KMS-11 (cell line): ENCODE data around the gene DDX27.

Source experiments
- H2AFZ ChIP-seq: fragments of 200-600 bp; sonication (generic); 2 replicates; pipeline ENCODE4 v1.6.1; 2016; ENCODE audit warnings: antibody characterized with exemption, mixed run types, low read depth
- H3K27ac ChIP-seq: fragments of 200-600 bp; sonication (generic); 2 replicates; pipeline ENCODE4 v1.6.1; 2016; ENCODE audit warnings: mild to moderate bottlenecking, mixed run types
- H3K27me3 ChIP-seq: fragments of 200-600 bp; sonication (generic); 2 replicates; pipeline ENCODE4 v1.6.1; 2017; ENCODE audit warnings: mild to moderate bottlenecking, low read depth, mixed run types, moderate library complexity; ENCODE audit not compliant: insufficient read depth
- H3K36me3 ChIP-seq: fragments of 200-600 bp; sonication (generic); 2 replicates; pipeline ENCODE4 v1.6.1; 2017; ENCODE audit warnings: mild to moderate bottlenecking, mixed run types; ENCODE audit not compliant: insufficient read depth
- H3K4me1 ChIP-seq: fragments of 200-600 bp; sonication (generic); 2 replicates; pipeline ENCODE4 v1.6.1; 2016; ENCODE audit warnings: mild to moderate bottlenecking, low read depth, mixed run types; ENCODE audit not compliant: poor library complexity, severe bottlenecking
- H3K4me2 ChIP-seq: fragments of 200-600 bp; sonication (generic); 2 replicates; pipeline ENCODE4 v1.7.0; 2016; ENCODE audit warnings: mild to moderate bottlenecking, mixed run types
- H3K4me3 ChIP-seq: fragments of 200-600 bp; sonication (generic); IDR thresholded peaks from 2 replicates; pipeline ENCODE4 v1.6.1; 2017; ENCODE audit warnings: low read depth, low read length, mixed read lengths; ENCODE audit not compliant: insufficient read depth
- H3K79me2 ChIP-seq: fragments of 200-600 bp; sonication (generic); 2 replicates; pipeline ENCODE4 v1.6.1; 2016; ENCODE audit warnings: low read depth, mixed run types; ENCODE audit not compliant: insufficient read depth
- H3K9ac ChIP-seq: fragments of 200-600 bp; sonication (generic); 2 replicates; pipeline ENCODE4 v1.6.1; 2016; ENCODE audit warnings: mild to moderate bottlenecking, mixed run types
- H4K20me1 ChIP-seq: fragments of 200-600 bp; sonication (generic); 2 replicates; pipeline ENCODE4 v1.6.1; 2016; ENCODE audit warnings: mild to moderate bottlenecking, mixed run types; ENCODE audit not compliant: insufficient read depth
- TF ChIP-seq, protein P1 (sequence below): fragments of 200-600 bp; sonication (generic); conservative IDR thresholded peaks from 2 replicates; pipeline ENCODE4 v1.6.1; 2017; ENCODE audit warnings: low read depth, mild to moderate bottlenecking, antibody characterized with exemption, low read length, moderate library complexity, mixed read lengths

DDX27 gene

DNA sequence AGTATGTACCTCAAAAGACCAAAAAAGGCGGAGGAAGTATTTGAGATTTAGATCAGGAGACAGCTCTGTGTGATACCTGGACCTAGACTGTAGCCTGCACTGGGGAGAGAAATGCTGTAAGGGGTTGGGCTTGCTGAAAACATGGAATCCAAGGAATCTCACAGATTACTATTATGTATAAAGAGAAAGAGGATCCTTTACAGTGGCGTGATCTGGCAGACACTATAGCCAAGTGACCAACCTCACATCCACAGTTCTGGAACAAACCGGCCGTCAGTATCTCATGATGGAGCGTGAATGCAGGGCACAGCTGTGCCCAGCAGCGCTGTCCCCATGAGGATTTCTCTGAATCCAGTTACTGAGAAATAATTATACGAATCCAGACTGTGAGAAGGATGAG lies 12.3 kb downstream of the DDX27 start:
- Histone ChIP-seq H3K27me3 (no peaks in the 10 kb centered on the region), H3K27ac (no peak overlapping the region), H4K20me1 (no peaks in the 10 kb centered on the region), H3K79me2 (no peaks in the 10 kb centered on the region; the same call in 1 of the 2 replicates), H3K4me1 (no peaks in the 10 kb centered on the region), H3K4me3 (no peak overlapping the region), H3K9ac (no peak overlapping the region), H2AFZ (no peak overlapping the region), H3K4me2 (no peak overlapping the region), H3K36me3 (peaks cover 34% of the 10 kb centered on the region; the same call in 1 of the 2 replicates)
- TF ChIP-seq, protein P1, sequence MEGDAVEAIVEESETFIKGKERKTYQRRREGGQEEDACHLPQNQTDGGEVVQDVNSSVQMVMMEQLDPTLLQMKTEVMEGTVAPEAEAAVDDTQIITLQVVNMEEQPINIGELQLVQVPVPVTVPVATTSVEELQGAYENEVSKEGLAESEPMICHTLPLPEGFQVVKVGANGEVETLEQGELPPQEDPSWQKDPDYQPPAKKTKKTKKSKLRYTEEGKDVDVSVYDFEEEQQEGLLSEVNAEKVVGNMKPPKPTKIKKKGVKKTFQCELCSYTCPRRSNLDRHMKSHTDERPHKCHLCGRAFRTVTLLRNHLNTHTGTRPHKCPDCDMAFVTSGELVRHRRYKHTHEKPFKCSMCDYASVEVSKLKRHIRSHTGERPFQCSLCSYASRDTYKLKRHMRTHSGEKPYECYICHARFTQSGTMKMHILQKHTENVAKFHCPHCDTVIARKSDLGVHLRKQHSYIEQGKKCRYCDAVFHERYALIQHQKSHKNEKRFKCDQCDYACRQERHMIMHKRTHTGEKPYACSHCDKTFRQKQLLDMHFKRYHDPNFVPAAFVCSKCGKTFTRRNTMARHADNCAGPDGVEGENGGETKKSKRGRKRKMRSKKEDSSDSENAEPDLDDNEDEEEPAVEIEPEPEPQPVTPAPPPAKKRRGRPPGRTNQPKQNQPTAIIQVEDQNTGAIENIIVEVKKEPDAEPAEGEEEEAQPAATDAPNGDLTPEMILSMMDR: no peak

DNA sequence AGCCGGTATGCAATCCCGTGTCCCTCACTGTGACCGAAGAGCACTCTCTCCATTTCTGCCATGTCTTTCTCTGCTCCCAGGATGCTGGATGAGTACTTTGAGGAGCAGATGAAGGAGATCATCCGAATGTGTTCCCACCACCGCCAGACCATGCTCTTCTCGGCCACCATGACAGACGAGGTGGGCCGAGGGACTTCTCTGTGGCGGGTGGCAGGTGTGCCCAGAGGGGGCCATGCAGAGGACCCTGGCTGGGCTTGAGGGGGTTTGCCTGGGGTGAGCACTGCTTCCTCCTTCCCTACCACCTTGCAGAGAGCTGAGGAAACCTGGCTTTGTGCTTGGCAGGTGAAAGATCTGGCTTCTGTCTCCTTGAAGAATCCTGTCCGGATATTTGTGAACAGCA lies 14.0 kb downstream of the DDX27 start:
- Histone ChIP-seq H3K9ac (no peak overlapping the region), H3K4me3 (no peak overlapping the region), H3K36me3 (peaks cover 33% of the 10 kb centered on the region; the same call in 1 of the 2 replicates), H3K79me2 (no peaks in the 10 kb centered on the region; the same call in 1 of the 2 replicates), H3K4me1 (no peaks in the 10 kb centered on the region), H4K20me1 (no peaks in the 10 kb centered on the region), H3K27ac (no peak overlapping the region), H3K27me3 (no peaks in the 10 kb centered on the region), H3K4me2 (no peak overlapping the region), H2AFZ (no peak overlapping the region)
- TF ChIP-seq, protein P1: no peak

DNA sequence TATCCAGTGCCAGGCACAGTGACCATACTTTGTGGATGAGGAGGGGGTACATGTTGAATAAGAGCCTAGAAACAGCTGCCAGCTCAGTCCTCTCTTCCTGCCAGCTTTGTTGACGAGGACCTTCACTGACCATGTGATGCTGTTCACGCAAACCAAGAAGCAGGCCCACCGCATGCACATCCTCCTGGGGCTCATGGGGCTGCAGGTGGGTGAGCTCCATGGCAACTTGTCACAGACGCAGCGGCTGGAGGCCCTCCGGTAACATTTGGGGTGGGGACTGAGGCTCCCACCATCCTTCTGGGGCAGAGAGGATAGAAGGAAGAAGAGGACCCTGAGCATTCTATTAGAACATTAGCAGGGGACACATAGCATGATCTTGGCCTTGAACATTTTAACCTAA lies 15.6 kb downstream of the DDX27 start:
- no peak overlapping the region for H3K4me2 ChIP-seq
- H4K20me1 ChIP-seq: no peaks in the 10 kb centered on the region
- no peak overlapping the region for H3K27ac ChIP-seq
- TF ChIP-seq, protein P1: no peak
- no peaks in the 10 kb centered on the region for H3K4me1 ChIP-seq
- no peak overlapping the region for H3K9ac ChIP-seq
- no peak overlapping the region for H2AFZ ChIP-seq
- H3K36me3 ChIP-seq: peaks cover 32% of the 10 kb centered on the region; the same call in 1 of the 2 replicates
- no peaks in the 10 kb centered on the region for H3K27me3 ChIP-seq
- no peaks in the 10 kb centered on the region for H3K79me2 ChIP-seq
- H3K4me3 ChIP-seq: no peak overlapping the region

DNA sequence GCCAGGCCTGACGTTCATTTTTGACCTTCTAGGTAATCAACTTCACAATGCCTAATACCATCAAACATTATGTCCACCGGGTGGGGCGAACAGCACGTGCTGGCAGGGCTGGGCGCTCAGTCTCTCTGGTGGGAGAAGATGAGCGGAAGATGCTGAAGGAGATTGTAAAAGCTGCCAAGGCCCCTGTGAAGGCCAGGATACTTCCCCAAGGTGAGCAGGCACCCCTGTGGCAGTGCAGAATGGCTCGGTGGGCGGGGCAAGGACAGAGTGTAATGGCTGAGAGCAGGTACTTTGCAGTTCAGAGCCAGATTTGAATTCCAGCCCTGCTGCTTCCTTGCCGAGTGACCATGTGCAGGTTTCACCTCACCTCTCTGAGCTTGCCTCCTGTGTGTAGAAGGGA lies 17.1 kb downstream of the DDX27 start:
- Histone ChIP-seq H3K27ac (no peak overlapping the region), H3K4me1 (no peaks in the 10 kb centered on the region), H3K4me3 (no peak overlapping the region), H3K36me3 (peaks cover 26% of the 10 kb centered on the region; the same call in 1 of the 2 replicates), H3K4me2 (no peak overlapping the region), H3K79me2 (no peaks in the 10 kb centered on the region), H3K27me3 (no peaks in the 10 kb centered on the region), H2AFZ (no peak overlapping the region), H3K9ac (no peak overlapping the region), H4K20me1 (no peaks in the 10 kb centered on the region)
- TF ChIP-seq, protein P1: no peak
